Measurements from ENCODE around the gene TXNDC9.
"Not testable (repeated sequence)": the region's sequence is repeated elsewhere in the genome, so short reads cannot be mapped to it uniquely, and the experiment has no call there.

Gene TXNDC9

GRCh38 chr2:99325384-99325783, 10.7 kb downstream of the TXNDC9 start:
- no peak overlapping the region for H3K4me3 ChIP-seq (ENCODE audit: insufficient read depth, low read length, poor library complexity, severe bottlenecking)
- no peaks in the 10 kb centered on the region for H3K9me3 ChIP-seq (ENCODE audit: insufficient read depth, low read length)
- H4K20me1 ChIP-seq (ENCODE audit: low read depth, low read length) = no peaks in the 10 kb centered on the region; the same call in 1 of the 2 replicates
- H3K4me2 ChIP-seq (ENCODE audit: low read depth, low read length, poor library complexity, severe bottlenecking) = no peak overlapping the region
- H3K79me2 ChIP-seq (ENCODE audit: insufficient read depth, low read length) = peaks cover 11% of the 10 kb centered on the region
- no peaks in the 10 kb centered on the region for H3K9me2 ChIP-seq (replicated peaks; ENCODE audit: insufficient read depth, low read length)
- no peaks in the 10 kb centered on the region for H3K27me3 ChIP-seq (ENCODE audit: low read length)
- H3F3A ChIP-seq (ENCODE audit: insufficient read depth) = peaks cover 4% of the 10 kb centered on the region; the same call in 1 of the 2 replicates
- no peak overlapping the region for H3K9ac ChIP-seq (ENCODE audit: low read length)
- H3K27ac ChIP-seq (ENCODE audit: low read depth, low read length) = no peak overlapping the region
- H3K36me3 ChIP-seq (ENCODE audit: low read length) = peaks cover 30% of the 10 kb centered on the region
- no peak for TF ChIP-seq CTCF (IDR thresholded peaks at IDR 0.05; ENCODE audit: insufficient read depth, low read length, poor library complexity, severe bottlenecking)
- no peak for TF ChIP-seq EZH2phosphoT487 (conservative IDR thresholded peaks at IDR 0.05; ENCODE audit: low read length)
- H2AFZ ChIP-seq (ENCODE audit: low read depth, low read length, severe bottlenecking) = no peak overlapping the region

DNA sequence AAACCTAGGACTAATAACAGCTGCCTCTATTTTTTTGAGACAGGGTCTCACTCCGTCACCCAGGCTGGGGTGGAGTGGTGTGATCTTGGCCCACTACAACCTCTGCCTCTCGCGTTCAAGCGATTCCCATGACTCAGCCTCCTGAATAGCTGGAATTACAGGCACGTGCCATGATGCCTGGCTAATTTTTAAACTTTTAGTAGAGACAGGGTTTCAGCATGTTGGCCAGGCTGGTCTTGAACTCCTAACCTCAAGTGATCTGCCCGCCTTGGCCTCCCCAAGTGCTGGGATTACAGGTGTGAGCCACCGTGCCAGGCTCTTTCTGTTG, 18.3 kb downstream of the TXNDC9 start:
- not testable (repeated sequence) for H3K27me3 ChIP-seq (ENCODE audit: low read length); H3K9me2 ChIP-seq (replicated peaks; ENCODE audit: insufficient read depth, low read length); H3F3A ChIP-seq (ENCODE audit: insufficient read depth); H3K9me3 ChIP-seq (ENCODE audit: insufficient read depth, low read length); H3K4me3 ChIP-seq (ENCODE audit: insufficient read depth, low read length, poor library complexity, severe bottlenecking); H3K27ac ChIP-seq (ENCODE audit: low read depth, low read length); H2AFZ ChIP-seq (ENCODE audit: low read depth, low read length, severe bottlenecking); H3K79me2 ChIP-seq (ENCODE audit: insufficient read depth, low read length); H3K4me2 ChIP-seq (ENCODE audit: low read depth, low read length, poor library complexity, severe bottlenecking); H4K20me1 ChIP-seq (ENCODE audit: low read depth, low read length); H3K9ac ChIP-seq (ENCODE audit: low read length)
- H3K36me3 ChIP-seq (ENCODE audit: low read length) = peaks cover 20% of the 10 kb centered on the region

GRCh38 chr2:99317161-99317872, 18.8 kb downstream of the TXNDC9 start:
- Histone ChIP-seq H3K4me2 (ENCODE audit: low read depth, low read length, poor library complexity, severe bottlenecking) (no peak overlapping the region), H2AFZ (ENCODE audit: low read depth, low read length, severe bottlenecking) (no peak overlapping the region), H3K79me2 (ENCODE audit: insufficient read depth, low read length) (no peaks in the 10 kb centered on the region), H3F3A (ENCODE audit: insufficient read depth) (peaks cover 9% of the 10 kb centered on the region; the same call in 1 of the 2 replicates), H3K36me3 (ENCODE audit: low read length) (peaks cover 20% of the 10 kb centered on the region), H3K27me3 (ENCODE audit: low read length) (no peaks in the 10 kb centered on the region), H3K27ac (ENCODE audit: low read depth, low read length) (no peak overlapping the region), H3K4me3 (ENCODE audit: insufficient read depth, low read length, poor library complexity, severe bottlenecking) (no peak overlapping the region), H4K20me1 (ENCODE audit: low read depth, low read length) (no peaks in the 10 kb centered on the region), H3K9me3 (ENCODE audit: insufficient read depth, low read length) (no peaks in the 10 kb centered on the region), H3K9ac (ENCODE audit: low read length) (no peak overlapping the region), H3K9me2 (replicated peaks; ENCODE audit: insufficient read depth, low read length) (no peaks in the 10 kb centered on the region)
- no peak for TF ChIP-seq CTCF (IDR thresholded peaks at IDR 0.05; ENCODE audit: insufficient read depth, low read length, poor library complexity, severe bottlenecking)
- TF ChIP-seq EZH2phosphoT487 (conservative IDR thresholded peaks at IDR 0.05; ENCODE audit: low read length) = no peak

DNA sequence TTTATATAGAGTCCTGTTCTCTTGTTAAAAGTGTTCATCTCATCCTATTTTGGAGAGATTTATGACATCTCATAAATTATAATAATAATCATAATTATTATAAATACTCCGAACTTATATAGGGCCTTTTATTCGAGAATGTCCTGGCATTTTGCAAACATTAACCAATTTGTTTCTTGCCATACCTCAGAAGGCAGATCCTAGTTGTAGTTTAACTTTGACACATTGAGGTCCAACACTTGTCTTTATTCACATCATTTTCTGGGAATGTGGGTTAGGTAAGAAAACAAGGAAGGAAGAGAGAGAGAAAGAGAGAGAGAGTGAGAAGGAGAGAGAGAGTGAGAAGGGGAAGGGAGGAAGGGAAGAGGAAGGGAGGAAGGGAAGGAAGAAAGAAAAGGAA, 35.0 kb downstream of the TXNDC9 start, which contains the start of gene LYG1:
TSS of gene LYG1 (minus strand) at position 101 of the 400 bp plus-strand sequence. CDS start 5,527 bp downstream, outside the sequence.
- not testable (repeated sequence) for H3K9me2 ChIP-seq (replicated peaks; ENCODE audit: insufficient read depth, low read length); H2AFZ ChIP-seq (ENCODE audit: low read depth, low read length, severe bottlenecking); H3K36me3 ChIP-seq (ENCODE audit: low read length); H3K79me2 ChIP-seq (ENCODE audit: insufficient read depth, low read length); H3F3A ChIP-seq (ENCODE audit: insufficient read depth); H4K20me1 ChIP-seq (ENCODE audit: low read depth, low read length); H3K27me3 ChIP-seq (ENCODE audit: low read length); H3K4me3 ChIP-seq (ENCODE audit: insufficient read depth, low read length, poor library complexity, severe bottlenecking); H3K4me2 ChIP-seq (ENCODE audit: low read depth, low read length, poor library complexity, severe bottlenecking); H3K9me3 ChIP-seq (ENCODE audit: insufficient read depth, low read length); H3K27ac ChIP-seq (ENCODE audit: low read depth, low read length); H3K9ac ChIP-seq (ENCODE audit: low read length)

All from SU-DHL-6 (cell line).